HG03139 (cell line): Measurements from ENCODE around the gene RSBN1L.

Experiments
- ATAC-seq: cut with Tn5 transposase; IDR thresholded peaks from one replicate; pipeline ENCODE4 v1.9.1; 2021; ENCODE audit not compliant: unreplicated experiment

RSBN1L gene

DNA sequence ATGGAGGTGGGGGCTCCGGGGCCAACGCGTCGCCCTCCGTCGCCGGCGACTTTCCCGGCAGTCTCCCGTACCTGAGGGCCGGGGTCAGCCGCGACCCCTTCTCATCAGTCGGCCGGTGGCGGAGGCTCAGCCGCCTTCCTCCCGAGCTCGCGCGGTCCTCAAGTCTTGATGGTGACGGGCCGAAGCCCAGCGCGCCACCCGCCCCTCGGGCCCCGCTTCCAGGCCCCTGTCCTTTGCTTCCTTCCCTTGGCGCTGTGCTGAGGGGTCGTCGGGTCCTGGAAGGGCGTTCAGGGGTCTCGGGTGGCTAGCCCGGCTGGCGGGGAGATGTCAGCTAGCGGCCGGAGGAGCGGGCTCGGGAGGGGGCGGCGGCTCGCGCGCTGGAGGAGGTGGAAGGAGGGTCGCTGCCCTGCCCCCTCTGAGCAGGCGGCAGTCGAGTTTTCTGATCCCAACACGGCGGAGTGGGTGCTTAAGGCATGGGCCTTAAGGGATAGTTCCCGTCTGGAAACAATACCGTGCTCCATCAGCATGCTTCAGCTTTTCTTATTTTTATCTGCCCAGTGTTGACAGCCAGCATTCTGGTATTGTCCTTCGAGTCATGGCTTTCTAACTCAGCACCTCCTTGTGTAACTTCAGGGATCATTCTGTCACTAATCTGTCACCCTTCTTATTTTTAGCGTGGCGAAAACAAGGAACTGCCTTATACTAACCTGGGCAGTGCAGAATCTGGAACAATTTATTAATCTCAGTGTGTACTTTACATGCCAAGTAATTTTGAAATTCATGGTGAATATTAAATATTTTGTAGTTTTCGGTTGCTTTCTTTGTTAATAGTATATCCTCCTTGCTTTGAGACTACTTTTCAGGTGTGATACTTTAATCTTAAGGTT, 103.1 kb downstream of the RSBN1L start:
- peak; percentile 6 for ATAC-seq

DNA sequence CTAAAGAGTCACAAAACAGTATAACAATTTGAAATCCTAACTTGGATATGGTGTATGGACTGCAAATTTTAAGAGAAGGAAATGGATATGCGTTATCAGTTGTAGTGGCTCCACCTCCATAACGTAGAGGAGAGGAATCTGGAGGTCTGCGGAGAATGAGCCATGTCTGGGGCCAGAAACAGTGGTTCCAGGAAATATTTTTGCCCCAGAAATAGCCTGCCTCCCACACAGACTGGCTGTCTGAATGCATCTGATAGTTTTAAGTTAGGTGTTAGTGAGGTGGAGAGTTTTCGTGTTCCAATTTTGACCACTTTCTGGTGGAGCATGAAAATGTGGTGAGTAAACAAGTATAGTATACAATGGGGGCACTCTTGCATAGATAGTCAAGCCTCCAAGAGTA, 103.9 kb downstream of the RSBN1L start:
- no peak for ATAC-seq

DNA sequence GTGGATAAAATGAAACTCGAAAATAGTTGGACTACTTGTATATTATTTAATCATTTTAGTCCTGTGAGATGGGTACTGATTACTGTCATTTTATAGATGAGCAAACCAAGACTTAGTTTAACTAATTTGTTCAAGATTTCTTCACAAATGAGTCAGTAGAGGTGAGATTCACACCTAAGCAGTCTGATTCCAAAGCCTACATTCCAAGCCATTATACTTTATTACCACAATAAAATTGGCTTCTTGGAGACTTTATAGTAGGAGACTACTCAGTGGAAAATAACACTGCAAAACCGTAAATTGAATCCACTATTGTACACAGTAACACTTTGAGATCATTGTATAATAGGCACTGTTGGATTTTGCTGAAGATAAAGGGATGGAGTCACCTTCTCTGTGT, 104.5 kb downstream of the RSBN1L start:
- no peak for ATAC-seq

DNA sequence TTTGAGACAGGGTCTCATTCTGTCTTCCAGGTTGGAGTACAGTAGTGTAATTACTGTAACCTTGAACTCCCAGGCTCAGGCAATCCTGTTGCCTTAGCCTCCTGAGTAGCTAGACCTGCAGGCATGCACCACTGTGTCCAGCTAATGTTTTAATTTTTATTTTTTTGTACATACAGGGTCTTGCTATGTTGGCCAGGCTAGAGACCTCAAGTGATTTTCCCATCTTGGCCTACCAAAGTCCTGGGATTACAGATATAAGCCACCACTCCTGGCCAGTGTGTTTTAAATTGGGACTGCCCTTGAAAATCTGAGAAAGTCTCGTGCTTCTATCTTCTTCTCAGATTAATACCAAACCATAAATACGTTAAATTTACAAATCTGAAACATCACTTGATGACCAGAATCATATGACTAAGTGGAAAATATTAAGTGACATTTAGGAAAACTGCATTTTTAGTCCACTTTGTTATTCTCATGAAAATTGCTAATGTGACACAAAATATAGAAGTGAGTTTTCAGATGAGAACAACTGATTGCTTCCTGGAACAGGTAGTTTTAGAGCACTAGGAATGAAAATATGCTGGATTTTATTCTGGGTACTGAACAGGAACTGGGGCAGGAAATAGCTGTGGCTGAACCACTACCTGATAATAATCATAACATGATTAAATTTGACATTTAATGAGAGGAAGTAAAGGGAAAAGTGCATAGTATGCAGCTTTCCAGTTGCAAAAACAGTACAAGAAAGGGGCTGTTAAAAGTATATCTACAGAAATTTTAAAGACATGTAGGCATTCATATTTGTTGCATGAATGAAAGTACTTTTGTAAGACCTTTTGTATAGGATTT, 106.5 kb downstream of the RSBN1L start:
- ATAC-seq, result no peak

DNA sequence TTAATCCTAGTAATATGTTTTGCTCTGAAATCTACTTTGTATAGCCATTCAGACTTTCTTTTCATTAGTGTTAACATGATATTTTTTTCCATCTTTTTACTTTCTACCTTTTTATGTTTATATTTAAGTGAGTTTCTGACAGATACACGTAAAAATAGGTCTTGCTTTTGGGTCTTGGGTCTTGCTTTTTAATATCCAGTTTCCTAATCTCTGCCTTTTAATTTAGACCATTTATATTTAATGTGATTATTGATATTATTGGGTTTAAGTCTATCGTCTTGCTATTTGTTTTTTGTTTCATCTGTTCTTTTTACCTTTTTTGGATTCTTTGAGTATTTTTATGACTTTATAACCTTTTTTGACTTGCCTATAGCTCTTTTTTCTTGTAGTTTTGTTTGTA, 110.2 kb downstream of the RSBN1L start:
- no peak for ATAC-seq

DNA sequence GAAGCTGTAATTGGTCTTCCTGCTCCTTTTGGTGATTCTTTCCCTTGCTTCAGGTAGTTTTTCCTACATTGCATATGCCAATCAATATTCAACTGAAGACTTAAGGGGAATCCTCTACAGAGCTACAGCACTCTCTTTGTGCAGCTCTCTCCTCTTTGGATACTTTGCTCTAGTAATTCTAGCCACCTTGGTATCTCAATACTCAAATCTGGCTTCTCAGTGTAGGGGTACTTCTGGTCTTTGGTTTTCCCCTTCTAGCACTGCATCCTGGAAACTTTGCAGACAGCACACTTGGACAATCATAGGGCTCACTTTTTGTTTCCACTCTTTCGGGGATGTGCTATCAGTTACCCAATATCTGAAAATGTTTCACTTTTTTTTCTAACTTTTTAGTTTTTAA, 112.3 kb downstream of the RSBN1L start:
- no peak for ATAC-seq

DNA sequence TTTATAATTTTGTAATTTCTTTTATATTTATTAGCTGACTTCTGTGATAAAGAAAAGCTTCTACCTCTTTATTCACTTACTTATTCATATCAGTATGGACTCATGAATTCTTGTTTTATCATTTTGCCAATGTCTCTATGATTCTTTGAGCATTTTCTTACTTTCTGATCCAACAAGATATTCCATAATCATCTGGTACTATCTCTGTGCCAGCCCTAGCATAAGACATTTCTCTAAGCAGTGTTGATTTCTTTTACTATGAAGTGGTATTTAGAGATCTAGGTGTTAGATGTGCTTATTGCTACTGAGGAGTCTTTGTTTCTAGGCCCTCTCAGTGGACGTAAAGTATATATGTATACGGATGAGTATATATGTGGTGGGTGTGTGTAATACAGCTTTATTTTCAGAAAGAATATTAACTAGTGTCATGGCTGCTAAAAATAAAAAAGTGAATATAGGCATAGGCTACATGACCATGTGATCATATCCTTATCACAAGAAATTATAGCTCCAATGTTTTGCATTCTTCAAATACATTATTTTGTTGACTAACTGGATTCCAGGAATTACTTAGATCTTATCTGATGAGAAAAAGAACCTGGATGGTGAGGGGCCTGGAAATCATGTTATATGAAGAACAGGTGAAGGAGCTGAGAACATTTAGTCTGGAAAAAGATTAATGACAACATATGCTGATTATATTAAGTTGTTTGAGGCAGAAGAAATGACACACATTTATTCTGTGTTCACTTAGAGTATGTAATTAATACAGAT, 115.4 kb downstream of the RSBN1L start:
- ATAC-seq, result no peak

DNA sequence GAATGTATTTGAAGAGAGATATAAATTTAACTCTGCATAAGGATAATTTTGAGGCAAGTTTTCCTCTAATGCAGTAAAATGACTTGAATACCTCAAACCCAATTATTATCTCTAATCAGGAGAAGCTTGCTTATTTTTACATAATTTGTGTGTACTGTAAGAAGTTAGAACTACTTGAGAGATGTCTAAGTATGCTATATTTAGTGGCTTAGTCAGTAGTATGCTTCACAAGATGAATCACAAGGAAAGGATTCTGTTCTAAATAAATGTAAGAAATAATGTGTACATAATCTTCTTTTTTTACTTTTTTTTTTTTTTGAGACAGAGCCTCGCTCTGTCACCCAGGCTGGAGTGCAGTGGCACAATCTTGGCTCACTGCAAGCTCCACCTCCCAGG, 116.0 kb downstream of the RSBN1L start:
- ATAC-seq, result no peak

DNA sequence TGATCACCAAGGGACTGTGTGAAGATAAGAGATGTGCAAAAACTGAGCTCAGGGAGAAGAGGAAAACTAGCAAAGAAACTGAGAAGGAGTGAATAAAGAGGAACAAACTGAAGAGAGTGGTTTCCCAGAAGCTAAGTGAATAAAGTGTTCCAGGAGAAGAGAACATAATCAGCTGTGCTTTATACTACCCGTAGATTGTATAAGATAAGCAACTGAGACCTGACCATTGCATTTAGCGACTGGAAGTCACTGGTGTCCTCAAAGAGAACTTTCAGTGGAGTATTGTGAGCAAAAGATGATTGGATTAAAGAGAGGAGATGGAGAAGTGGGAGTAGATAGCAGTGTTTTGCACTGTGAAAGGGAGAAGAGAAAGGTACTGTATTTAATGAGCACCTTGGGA, 116.9 kb downstream of the RSBN1L start:
- ATAC-seq, result no peak

DNA sequence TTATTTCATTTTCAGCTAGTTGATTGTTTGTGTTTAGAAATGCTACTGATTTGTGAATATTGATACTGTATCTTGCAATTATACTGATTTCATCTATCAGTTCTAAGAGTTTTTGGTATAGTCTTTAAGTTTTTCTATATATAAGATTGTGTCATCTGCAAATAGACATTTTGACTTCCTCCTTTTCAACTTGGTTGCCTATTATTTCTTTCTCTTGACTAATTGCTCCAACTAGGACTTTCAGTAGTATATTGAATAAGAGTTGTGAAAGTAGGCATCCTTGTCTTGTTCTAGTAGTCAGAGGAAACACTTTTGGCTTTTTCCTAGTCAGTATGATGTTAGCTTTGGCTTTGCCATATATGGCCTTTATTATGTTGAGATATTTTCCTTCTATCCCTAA, 122.8 kb downstream of the RSBN1L start:
- no peak for ATAC-seq

DNA sequence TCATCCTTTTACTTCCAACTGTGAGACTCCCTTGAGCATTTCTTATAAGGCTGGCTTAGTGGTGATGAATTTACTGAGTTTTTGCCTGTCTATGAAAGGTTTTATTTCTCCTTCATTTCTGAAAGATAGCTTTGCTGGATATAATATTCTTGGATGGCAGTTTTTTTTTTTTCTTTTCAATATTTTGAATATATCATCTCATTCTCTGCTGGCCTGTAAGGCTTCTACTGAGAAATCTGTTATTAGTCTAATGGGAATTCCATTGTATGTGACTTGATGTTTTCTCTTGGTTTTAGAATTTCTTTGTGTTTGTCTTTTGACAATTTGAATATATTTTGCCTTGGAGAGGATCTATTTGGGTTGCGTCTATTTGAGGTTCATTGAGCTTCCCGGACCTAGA, 124.7 kb downstream of the RSBN1L start:
- ATAC-seq, result no peak

DNA sequence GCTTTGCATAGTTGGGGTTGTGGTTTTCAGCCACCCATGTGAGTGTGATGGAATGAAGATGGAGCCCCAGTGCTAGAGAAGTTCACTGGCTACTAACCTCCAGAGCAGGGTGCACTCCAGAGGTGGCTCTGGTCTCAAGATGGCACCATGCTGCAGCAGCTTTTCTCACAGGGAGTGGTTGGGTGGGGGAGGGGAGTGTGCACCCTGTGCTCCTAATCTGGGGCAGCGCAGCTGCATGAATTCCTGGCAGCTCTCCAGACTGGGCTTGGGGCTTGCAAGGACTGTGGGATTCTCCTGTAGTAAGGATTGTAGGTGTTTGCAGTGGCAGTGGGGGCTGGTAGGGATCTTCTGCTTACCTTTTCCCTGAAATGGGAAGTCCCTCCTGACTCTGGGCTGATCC, 126.0 kb downstream of the RSBN1L start:
- ATAC-seq, result no peak

DNA sequence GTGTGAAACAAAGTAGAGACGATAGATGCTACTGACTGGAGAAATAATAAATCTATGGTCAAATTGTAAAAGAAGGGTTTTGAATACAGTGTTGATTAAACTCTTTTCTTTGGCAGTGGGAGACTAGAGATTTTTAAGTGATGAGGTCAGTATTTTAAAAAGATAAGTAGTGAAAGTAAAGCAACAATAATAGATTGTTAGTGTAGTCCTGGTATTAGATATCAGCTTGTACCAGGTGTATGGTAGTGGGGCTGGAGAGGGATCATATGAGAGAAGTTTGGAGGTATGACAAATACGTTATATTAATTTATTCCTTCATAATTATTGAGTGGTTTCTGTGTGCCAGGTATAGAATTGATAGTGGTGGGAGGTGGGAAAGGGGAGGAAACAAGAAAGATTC, 127.5 kb downstream of the RSBN1L start:
- no peak for ATAC-seq

DNA sequence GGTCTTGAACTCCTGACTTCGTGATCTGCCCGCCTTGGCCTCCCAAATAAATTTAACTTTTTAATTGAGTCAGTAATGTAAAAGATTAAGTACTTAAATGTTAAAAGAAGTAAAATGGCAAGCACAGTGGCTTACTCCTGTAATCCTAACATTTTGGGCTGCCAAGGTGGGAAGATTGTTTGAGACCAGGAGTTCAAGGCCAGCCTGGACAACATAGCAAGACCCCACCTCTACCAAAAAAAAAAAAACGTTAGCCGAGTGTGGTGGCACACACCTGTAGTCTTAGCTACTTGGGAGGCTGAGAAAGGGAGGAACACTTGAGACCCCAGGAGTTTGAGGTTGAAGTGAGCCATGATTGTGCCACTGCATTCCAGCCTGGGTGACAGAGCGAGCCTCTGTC, 128.4 kb downstream of the RSBN1L start:
- no peak for ATAC-seq

DNA sequence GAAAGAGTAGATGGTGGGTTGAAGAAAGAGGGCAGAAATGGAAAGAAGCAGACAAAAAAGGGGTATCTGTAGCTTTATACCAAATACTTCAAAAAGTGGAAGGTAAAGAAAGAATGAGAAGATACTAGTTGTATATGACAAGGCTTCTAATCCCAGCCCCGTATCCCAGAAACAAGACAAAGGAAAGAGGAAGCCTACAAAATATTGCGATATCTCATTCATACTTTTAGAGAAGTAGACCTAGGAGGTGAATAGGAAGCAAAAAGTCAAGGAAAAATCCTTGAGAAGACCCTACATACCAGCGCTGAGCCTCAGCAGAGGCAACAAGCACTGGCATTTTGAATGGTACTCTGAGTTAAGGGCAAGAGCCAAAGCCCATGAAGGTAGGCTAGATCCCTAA, 128.9 kb downstream of the RSBN1L start:
- ATAC-seq, result no peak

DNA sequence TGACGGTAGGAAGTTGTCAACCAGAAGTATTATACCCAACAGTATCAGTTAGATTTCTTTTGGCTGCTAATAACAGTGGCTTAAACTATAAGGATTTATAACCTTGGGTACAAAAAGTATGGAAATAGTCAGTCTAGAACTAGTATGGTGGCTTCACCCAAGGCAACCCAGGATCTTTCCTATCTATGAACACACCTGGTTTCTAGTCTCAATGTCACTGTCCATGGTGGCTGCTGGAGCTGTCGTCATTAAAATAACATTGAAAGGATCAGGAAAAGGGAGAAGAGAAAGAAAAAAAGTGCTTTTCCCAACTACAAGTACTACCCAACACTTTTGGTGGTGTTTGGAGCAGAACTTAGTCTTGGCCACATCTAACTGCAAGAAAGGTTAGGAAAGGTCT, 130.0 kb downstream of the RSBN1L start:
- no peak for ATAC-seq

DNA sequence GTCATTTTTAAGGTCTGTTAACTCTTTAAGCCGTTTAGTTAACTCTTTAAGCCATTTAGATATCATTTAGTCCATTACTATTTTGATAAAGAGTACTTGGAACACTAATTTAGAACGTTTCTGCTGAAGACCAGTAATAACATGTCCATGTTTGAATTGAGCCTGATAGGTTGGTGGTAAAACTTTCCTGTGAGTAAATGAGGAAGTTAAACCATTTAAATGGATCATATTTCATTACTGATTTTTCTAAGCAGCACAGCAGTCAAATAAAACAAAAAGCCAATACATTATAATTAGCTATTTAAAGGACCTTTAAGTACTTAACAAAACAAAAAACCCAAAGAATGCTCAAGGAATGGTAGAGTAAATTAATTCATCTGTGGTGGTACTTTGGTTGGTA, 131.7 kb downstream of the RSBN1L start:
- no peak for ATAC-seq

DNA sequence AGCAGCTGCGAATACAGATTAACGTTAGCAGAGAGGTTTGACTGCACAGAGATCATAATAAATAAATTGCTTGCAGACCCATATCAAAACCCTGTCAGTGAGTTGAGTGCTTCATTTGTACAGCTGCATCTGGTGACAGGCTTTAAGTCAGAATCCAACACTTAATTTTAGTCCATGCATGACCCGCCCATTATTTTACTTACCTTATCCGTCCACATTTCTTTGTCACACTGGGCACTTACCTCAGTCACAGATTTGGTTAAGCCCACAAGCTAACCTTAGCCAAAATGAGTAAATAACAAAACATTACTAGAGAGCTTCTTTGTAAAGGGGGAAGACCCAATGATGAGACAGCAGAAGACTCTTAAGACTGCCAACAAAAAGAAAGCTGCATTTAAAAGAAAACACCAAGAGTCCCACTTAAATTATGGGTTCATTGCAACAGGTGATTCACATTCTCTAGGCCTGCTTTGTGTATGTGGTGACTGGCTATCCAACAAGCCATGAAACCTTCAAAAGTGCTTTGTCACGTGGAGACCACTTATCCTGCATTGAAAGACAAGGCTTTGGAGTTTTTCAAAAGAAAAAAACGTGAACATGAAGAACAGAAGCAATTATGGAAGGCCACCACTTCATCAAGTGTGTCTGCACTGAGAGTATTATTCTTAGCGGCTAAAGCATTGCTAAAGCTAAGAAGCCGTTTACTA, 134.5 kb downstream of the RSBN1L start:
- ATAC-seq, result no peak

DNA sequence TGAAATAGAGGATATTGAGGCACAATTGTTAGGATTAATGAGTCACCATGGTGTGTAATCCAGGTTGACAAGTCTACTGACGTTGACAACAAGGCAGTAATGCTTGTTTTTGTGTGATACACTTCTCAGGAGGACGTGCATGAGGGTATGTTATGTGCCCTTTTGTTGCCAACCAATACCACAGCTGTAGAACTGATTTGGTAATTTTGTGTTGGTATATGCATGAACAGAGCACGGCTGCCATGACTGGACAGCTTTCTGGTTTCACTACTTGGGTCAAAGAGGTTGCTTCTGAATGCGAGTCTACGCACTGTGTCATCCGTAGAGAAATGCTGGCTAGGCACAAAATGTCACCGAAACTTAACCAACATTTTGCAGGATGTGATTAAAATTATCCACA, 135.2 kb downstream of the RSBN1L start:
- ATAC-seq, result no peak

DNA sequence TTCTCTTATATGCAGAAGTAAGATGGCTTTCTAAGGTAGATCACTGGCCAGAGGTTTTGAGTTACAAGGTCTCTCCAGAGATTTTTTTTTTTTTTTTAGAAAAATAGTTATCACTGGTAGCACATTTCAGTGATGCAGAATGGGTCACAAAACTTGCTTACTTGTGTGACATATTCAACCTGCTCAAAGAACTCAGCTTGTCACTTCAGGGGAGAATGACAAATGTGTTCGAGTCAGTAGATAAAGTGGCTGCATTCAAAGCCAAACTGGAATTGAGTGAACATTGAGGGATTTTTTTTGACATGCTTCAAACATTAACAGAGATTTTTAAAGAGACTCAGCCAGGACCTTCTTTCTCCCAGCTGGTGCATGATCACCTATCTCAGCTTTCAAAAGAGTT, 135.7 kb downstream of the RSBN1L start:
- ATAC-seq, result no peak
